Stomach (tissue), 9 donors: ENCODE results near the gene ZACN. TPM values are rescaled to one million over a fixed set of nuclear protein-coding genes. Genes with fewer than 3 reads are reported as not detected.
A peak's percentile ranks its signal among the peaks of the same experiment; 100 is the strongest.

Experiments
- DNase-seq, 2 donors: peaks; one replicate each; pipeline versions ENCODE4 v3.0.0 to v3.0.0-alpha.2; 2013 to 2019
- H3K27ac ChIP-seq, 5 donors: fragments of 200-600 bp in 4 of 5; sonication (generic) in 4 of 5; one replicate each; pipeline ENCODE4 v1.5.1; 2013 to 2019; ENCODE audit warnings: mild to moderate bottlenecking in 1 of 5, moderate library complexity in 1 of 5
- H3K27me3 ChIP-seq, 3 donors: fragments of 200-600 bp; sonication (generic); one replicate each; pipeline ENCODE4 v1.5.1; 2017 to 2019; ENCODE audit warnings: mixed run types in 1 of 3
- H3K36me3 ChIP-seq, 4 donors: fragments of 200-600 bp; sonication (generic); 1 replicate in 3 of 4; 2 replicates in 1 of 4; pipeline ENCODE4 v1.5.1; 2016 to 2019
- H3K4me1 ChIP-seq, 4 donors: fragments of 200-600 bp; sonication (generic); one replicate each; pipeline ENCODE4 v1.5.1; 2016 to 2019
- H3K4me3 ChIP-seq, 4 donors: fragments of 200-600 bp; sonication (generic) in 3 of 4; one replicate each; pipeline ENCODE4 v1.5.1; 2016 to 2019; ENCODE audit warnings: mild to moderate bottlenecking in 1 of 4
- H3K9me3 ChIP-seq, 4 donors: fragments of 200-600 bp; sonication (generic); one replicate each; pipeline ENCODE4 v1.5.1; 2016 to 2019
- EP300 ChIP-seq: sonication (generic); formaldehyde crosslinking; IDR thresholded peaks from one replicate; pipeline ENCODE4 v1.6.1; 2017; ENCODE audit warnings: antibody characterized with exemption
- POLR2A ChIP-seq, 4 donors: fragments of 450-650 bp; IDR thresholded peaks; one replicate each; pipeline ENCODE4 v1.6.1; 2016; ENCODE audit warnings: antibody characterized with exemption in 4 of 4, control low read depth in 2 of 4, mild to moderate bottlenecking in 1 of 4, moderate library complexity in 1 of 4
- POLR2AphosphoS5 ChIP-seq, 3 donors: sonication (generic); formaldehyde crosslinking; IDR thresholded peaks; one replicate each; pipeline ENCODE4 v1.6.1; 2016; ENCODE audit warnings: antibody characterized with exemption in 3 of 3
- WGBS, 5 donors: extraction: QIAGEN DNeasy Blood & Tissue Kit in 3 of 5; methylation state at CpG; one replicate each; pipeline versions ENCODE4 v1.1.5 to v1.1.7; 2013 to 2018; 5-methylcytosine and 5-hydroxymethylcytosine counted together
- intact Hi-C: fragments of 100-400 bp; cut with DNase I; formaldehyde crosslinking; loops from one replicate; pipeline ENCODE4 v1.15.1; 2023; ENCODE audit warnings: low total_unique reads
- polyA plus RNA-seq, 3 donors: library from polyadenylated mRNA; stranded (reverse); fragments of 200-250 nt; gene quantifications; one replicate each; pipeline ENCODE4 v1.2.3, GENCODE V29; 2013
- total RNA-seq, 5 donors: library from RNA; depleted of rRNA; stranded (reverse); fragments of >200 nt; gene quantifications; one replicate each; pipeline versions ENCODE4 v1.1.0 to v1.2.3, GENCODE V29; 2014 to 2016
- TF ChIP-seq, protein P1 (sequence below), 7 experiments: fragments of 450-650 bp in 4 of 7; fragments of 200-600 bp in 3 of 7; sonication (generic) in 3 of 7; IDR thresholded peaks; one replicate each; pipeline ENCODE4 v1.5.1; 2016 to 2019; ENCODE audit warnings: antibody characterized with exemption in 7 of 7, control low read depth in 2 of 7, mild to moderate bottlenecking in 1 of 7
- donor health status: healthy with polysubstance abuse.
- donor health status: Bipolar disorder and iron deficiency.
- donor health status: healthy.

The ZACN gene
- total and polyA plus RNA-seq, 8 donors = 1.00 to 1.9 (median 1.4) TPM; not detected in 5

DNA sequence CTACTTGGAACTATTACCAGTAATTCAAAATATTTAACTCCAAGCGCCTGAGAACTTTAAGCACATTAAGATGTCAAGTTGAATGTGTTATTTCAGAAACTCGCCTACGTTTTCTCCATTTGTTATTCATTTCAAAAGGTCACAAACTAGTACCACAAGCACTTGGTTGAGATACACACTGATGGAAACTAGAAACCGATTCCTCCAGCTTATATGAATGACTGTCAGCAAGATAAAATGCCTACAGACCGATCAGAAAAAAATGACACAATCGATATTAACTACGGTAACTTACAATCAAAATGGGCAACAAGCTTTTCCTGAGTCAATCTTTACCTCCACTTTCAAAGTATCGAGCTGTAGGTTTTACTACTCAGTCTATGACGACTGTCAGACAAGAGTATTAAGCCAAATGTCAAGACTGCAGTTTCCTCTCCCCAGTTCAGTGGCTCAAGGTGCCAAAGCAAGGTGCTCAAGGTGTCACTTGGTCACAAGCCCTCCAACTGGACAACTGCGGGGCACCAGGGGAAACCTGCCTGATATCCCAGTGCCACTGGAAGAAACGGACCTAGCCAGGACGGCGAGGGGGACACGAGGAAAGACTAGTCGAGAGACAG is 7.3 kb upstream of the ZACN start:
- peaks cover 31 to 34% (median 32%) of the 10 kb centered on the region in 3 donors for H3K27me3 ChIP-seq
- intact Hi-C loops = no loop called here
- peaks cover 40 to 69% (median 59%) of the 10 kb centered on the region in 4 donors for H3K4me1 ChIP-seq
- H3K27ac ChIP-seq = peak overlapping the region; percentile 67 to 86 (median 82)
- H3K9me3 ChIP-seq = no peaks in the 10 kb centered on the region
- WGBS, 5 donors = 4 to 10% (median 7%) methylated on average over 15 of the region's 15 CpGs
- peak overlapping the region; percentile 71 to 95 (median 88) for H3K4me3 ChIP-seq
- H3K36me3 ChIP-seq = peaks cover 16 to 38% (median 36%) of the 10 kb centered on the region in 4 donors
- no peak for DNase-seq
- no peak for TF ChIP-seq EP300
- TF ChIP-seq POLR2A (IDR thresholded peaks at IDR 0.05) = no peak
- no peak for TF ChIP-seq POLR2AphosphoS5 (IDR thresholded peaks at IDR 0.05)
- TF ChIP-seq, protein P1, sequence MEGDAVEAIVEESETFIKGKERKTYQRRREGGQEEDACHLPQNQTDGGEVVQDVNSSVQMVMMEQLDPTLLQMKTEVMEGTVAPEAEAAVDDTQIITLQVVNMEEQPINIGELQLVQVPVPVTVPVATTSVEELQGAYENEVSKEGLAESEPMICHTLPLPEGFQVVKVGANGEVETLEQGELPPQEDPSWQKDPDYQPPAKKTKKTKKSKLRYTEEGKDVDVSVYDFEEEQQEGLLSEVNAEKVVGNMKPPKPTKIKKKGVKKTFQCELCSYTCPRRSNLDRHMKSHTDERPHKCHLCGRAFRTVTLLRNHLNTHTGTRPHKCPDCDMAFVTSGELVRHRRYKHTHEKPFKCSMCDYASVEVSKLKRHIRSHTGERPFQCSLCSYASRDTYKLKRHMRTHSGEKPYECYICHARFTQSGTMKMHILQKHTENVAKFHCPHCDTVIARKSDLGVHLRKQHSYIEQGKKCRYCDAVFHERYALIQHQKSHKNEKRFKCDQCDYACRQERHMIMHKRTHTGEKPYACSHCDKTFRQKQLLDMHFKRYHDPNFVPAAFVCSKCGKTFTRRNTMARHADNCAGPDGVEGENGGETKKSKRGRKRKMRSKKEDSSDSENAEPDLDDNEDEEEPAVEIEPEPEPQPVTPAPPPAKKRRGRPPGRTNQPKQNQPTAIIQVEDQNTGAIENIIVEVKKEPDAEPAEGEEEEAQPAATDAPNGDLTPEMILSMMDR (IDR thresholded peaks at IDR 0.05) = no peak

DNA sequence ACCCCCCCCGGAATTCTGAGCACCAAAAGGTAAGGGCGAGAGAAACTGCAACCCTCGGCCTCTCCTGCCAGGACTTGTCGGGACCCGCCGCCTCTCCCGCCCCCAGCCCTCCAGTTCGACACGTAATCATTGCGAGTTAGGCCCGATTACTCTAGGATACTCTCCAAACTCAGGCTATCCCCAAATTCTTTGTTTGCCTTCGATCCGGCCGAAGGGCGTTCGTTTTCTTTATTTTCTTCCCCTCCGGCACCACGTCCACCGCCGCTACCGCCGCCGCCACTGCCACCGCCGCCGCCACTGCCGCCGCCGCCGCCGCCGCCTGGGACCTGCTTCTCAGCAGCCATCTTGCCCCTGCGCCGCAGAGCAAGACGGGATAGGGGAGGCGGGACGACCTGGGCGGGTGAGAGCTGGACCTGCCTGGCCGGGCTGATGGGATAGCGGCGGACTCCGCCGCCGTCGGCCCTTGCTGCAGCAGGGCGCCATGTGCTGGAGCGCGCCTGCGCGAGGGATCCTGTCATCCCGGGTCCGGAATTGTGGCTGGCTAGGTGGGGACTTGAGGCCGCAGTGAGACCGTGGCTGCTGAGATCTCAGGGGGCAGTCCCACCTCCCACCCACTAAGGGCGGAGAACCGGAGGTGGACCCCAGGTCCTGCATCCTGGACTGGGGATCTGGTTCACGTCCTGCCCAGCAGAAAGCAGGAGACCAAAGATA is 6.7 kb upstream of the ZACN start, which contains the start of gene SRP68:
Gene SRP68, minus strand, starts transcription at position 370 of the 711 bp plus-strand sequence. Its CDS starts 26 bp downstream, at position 344.
- TF ChIP-seq POLR2AphosphoS5 (IDR thresholded peaks at IDR 0.05) (peak; percentile 75 to 89 (median 78)), EP300 (no peak), POLR2A (IDR thresholded peaks at IDR 0.05) (no peak)
- 0% methylated on average over 37 to 57 of the region's 57 CpGs for WGBS, 5 donors

DNA sequence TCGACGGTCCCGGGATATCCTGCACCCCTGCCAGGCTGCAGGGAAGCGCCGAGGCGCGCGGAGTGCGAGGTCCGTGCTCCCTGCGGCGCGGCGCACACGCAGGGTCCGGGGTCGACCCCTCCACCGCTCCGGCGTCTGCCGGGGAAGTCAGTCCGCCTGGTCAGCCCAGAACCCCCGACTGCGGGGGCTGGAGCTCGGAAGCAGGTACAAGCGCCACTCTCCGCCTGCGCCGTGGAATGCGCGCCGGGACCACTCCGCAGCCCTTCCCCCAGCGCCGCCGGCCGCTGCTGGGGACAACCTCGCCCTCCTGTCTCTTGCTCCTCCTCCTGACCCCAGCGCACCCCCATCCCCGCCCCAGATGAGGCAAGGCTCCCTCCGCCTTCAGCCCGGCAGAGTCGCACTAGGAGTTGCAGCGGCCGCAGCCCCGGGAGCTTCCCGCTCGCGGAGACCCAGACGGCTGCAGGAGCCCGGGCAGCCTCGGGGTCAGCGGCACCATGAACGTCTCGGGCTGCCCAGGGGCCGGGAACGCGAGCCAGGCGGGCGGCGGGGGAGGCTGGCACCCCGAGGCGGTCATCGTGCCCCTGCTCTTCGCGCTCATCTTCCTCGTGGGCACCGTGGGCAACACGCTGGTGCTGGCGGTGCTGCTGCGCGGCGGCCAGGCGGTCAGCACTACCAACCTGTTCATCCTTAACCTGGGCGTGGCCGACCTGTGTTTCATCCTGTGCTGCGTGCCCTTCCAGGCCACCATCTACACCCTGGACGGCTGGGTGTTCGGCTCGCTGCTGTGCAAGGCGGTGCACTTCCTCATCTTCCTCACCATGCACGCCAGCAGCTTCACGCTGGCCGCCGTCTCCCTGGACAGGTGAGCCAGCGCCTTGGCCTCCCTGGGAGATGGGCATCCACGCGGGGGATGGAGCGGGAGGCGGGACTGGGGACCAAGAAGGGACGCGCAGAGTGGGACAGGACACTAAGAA is 4.3 kb upstream of the ZACN start, which contains the start of gene GALR2:
Gene GALR2, plus strand, starts transcription at position 392 of the 974 bp plus-strand sequence. Its CDS starts 103 bp downstream, at position 495.
- WGBS, 5 donors = 4 to 8% (median 4%) methylated on average over 33 to 92 of the region's 92 CpGs
- H3K4me3 ChIP-seq = peak within 1 kb of the TSS in 3 of 4 donors; percentile 1 to 36 (median 12)
- H3K27ac ChIP-seq = no peak within 1 kb of the TSS
- no peaks in the 10 kb centered on the region for H3K9me3 ChIP-seq
- TF ChIP-seq, protein P1 (IDR thresholded peaks at IDR 0.05) = no peak
- TF ChIP-seq EP300 = no peak
- H3K4me1 ChIP-seq = peaks cover 47 to 75% (median 69%) of the 10 kb centered on the region in 4 donors
- intact Hi-C loops = no loop called here
- peaks cover 0 to 8% (median 6%) of the 10 kb centered on the region in 4 donors for H3K36me3 ChIP-seq
- peaks cover 40 to 64% (median 62%) of the 10 kb centered on the region in 3 donors for H3K27me3 ChIP-seq
- no peak for DNase-seq

More for the DNA sequence above, 6.7 kb upstream of the ZACN start, which contains the start of gene SRP68:
- peak; percentile 93 to 98 for DNase-seq
- intact Hi-C loops = no loop called here
- Histone ChIP-seq H3K4me1 (peaks cover 46 to 76% (median 65%) of the 10 kb centered on the region in 4 donors), H3K36me3 (peaks cover 9 to 31% (median 29%) of the 10 kb centered on the region in 4 donors), H3K4me3 (peak within 1 kb of the TSS; percentile 71 to 95 (median 88)), H3K27me3 (peaks cover 38 to 41% (median 39%) of the 10 kb centered on the region in 3 donors), H3K9me3 (no peaks in the 10 kb centered on the region), H3K27ac (peak within 1 kb of the TSS; percentile 67 to 86 (median 82))

DNA sequence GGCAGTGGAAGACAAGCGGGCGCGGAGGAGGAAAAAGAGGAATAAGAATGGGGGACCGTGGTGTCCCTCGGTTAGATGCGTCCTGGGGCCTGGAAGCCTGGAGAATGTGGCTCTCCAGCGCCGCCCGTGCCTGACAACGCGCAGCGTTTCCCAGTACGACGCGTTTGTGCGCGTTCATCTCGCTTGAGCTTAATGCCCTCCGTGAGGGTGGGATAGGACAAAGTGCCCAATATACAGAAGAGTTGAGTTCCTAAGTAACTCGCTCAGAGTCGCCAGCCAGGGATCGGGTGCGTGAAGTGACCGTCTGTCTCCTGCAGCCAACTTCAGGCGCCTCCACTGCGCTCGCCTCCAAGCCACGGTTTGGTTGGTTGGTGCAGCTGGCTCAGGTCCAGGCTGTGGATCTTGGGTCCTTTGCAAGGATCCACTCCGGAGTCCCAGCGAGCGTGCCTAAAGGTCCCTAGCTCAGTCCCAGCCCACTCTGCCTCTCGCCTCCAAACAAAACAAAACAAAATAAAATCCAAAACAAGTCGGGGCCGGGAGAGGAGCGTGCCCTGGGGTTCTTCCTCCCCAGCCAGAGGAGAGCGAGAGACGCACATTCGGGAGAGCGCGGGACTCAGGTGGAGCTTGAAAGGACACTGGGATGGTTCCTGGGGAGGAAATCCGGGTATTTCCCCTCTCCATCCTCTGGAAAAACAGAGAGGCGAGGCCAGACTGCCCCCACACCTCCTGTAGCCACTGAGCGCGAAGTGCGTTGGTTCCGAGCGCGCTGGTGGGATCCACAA is 3.4 kb upstream of the ZACN start:
- TF ChIP-seq EP300 = no peak
- TF ChIP-seq POLR2A (IDR thresholded peaks at IDR 0.05) = no peak
- no peak for TF ChIP-seq POLR2AphosphoS5 (IDR thresholded peaks at IDR 0.05)
- TF ChIP-seq, protein P1 (IDR thresholded peaks at IDR 0.05) = no peak

More for the DNA sequence above, 3.4 kb upstream of the ZACN start:
- peak in 1 of 2 donors; percentile 53 for DNase-seq
- Histone ChIP-seq H3K9me3 (no peaks in the 10 kb centered on the region), H3K36me3 (peaks cover 0 to under 1% (median 0%) of the 10 kb centered on the region in 4 donors), H3K4me3 (peak overlapping the region in 3 of 4 donors; percentile 1 to 36 (median 12)), H3K27me3 (peaks cover 40 to 73% (median 66%) of the 10 kb centered on the region in 3 donors), H3K27ac (no peak overlapping the region), H3K4me1 (peaks cover 49 to 75% (median 68%) of the 10 kb centered on the region in 4 donors)
- intact Hi-C loops = no loop called here
- 3 to 7% (median 7%) methylated on average over 40 to 48 of the region's 48 CpGs for WGBS, 5 donors
